ENCODE measurements around the gene ZNF511. TPM values are rescaled to one million over a fixed set of nuclear protein-coding genes. Genes with fewer than 3 reads are reported as not detected.

ZNF511 gene
- total RNA-seq, 1 donor from 2014 or later, result 51.9 TPM

GRCh38 chr10:133279326-133280226 lies 29.1 kb upstream of the ZNF511 start:
- DNase-seq (ENCODE audit: extremely low spot score, unreplicated experiment), result no peak
- H3K4me1 Mint-ChIP-seq (ENCODE audit: unreplicated experiment), result peaks cover 8% of the 10 kb centered on the region
- H3K27ac Mint-ChIP-seq, result peak overlapping the region; percentile 55
- no peaks in the 10 kb centered on the region for H3K9me3 Mint-ChIP-seq
- H3K4me3 Mint-ChIP-seq, result no peak overlapping the region
- peaks cover 3% of the 10 kb centered on the region for H3K27me3 Mint-ChIP-seq
- peaks cover under 1% of the 10 kb centered on the region for H3K36me3 Mint-ChIP-seq
- TF ChIP-seq, protein P1, sequence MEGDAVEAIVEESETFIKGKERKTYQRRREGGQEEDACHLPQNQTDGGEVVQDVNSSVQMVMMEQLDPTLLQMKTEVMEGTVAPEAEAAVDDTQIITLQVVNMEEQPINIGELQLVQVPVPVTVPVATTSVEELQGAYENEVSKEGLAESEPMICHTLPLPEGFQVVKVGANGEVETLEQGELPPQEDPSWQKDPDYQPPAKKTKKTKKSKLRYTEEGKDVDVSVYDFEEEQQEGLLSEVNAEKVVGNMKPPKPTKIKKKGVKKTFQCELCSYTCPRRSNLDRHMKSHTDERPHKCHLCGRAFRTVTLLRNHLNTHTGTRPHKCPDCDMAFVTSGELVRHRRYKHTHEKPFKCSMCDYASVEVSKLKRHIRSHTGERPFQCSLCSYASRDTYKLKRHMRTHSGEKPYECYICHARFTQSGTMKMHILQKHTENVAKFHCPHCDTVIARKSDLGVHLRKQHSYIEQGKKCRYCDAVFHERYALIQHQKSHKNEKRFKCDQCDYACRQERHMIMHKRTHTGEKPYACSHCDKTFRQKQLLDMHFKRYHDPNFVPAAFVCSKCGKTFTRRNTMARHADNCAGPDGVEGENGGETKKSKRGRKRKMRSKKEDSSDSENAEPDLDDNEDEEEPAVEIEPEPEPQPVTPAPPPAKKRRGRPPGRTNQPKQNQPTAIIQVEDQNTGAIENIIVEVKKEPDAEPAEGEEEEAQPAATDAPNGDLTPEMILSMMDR (conservative IDR thresholded peaks at IDR 0.05), result no peak

GRCh38 chr10:133280391-133281059 lies 28.2 kb upstream of the ZNF511 start:
- Mint-ChIP-seq H3K27me3 (peaks cover 3% of the 10 kb centered on the region), H3K27ac (no peak overlapping the region), H3K36me3 (peaks cover 6% of the 10 kb centered on the region), H3K4me1 (ENCODE audit: unreplicated experiment) (peaks cover 8% of the 10 kb centered on the region), H3K4me3 (no peak overlapping the region), H3K9me3 (no peaks in the 10 kb centered on the region)
- TF ChIP-seq, protein P1 (conservative IDR thresholded peaks at IDR 0.05), result no peak
- no peak for DNase-seq (ENCODE audit: extremely low spot score, unreplicated experiment)

DNA sequence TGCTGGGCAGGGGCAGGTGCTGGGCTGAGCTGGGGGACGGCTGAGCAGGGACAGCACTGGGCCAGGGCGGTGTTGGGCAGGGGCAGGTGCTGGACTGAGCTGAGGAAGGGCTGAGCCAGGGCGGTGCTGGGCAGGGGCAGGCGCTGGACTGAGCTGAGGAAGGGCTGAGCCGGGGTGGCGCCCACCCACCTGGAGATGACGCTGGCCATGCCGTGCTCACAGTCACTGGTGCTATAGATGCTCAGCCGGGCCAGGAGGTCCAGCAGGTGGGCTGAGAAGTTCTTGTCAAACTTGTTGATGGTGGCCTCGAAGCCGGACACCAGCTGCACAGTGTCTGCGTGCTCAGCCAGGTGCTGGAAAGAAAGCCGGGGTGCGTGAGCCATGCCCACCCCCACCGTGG lies 27.6 kb upstream of the ZNF511 start:
- H3K27ac Mint-ChIP-seq, result no peak overlapping the region
- TF ChIP-seq, protein P1 (conservative IDR thresholded peaks at IDR 0.05), result no peak

DNA sequence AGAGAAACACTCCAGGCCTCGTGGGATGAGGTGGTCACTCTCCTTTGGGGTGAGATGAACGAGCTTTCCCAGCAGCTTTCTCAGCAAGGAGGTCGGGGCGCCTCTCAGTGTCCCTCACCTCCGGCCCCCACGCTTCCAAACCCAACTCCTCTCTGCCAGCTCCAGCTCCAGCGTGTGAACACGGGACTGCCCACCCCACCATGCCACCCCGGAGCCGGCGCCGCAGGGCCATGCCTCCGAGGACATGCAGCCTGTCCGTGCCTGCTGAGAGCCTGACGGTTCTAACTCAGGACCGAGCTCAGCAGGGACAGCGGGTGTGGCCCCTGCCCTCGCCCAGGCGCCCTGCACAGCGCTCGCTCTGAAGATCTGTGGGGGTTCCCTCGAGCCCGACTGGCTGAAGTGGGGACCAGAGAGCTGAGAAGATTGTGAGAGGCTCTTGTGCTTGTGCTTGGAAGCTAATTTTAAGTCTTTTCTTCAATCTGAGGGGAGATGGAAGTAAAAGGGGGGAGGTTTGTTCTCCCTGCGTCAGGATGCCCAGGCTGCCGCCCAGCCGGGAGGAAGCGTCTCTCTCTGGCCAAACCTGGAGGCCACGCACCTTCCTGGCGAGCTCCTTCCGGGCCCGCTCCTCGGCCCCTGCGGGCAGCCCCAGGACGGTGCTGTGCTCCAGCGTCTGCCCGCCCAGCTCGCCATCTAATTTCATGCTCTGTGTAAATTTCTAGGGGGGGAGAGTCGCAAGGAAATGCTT lies 26.9 kb upstream of the ZNF511 start:
- H3K4me3 Mint-ChIP-seq, result no peak overlapping the region
- TF ChIP-seq, protein P1 (conservative IDR thresholded peaks at IDR 0.05), result no peak
- no peak for DNase-seq (ENCODE audit: extremely low spot score, unreplicated experiment)
- no peaks in the 10 kb centered on the region for H3K27me3 Mint-ChIP-seq
- peaks cover 8% of the 10 kb centered on the region for H3K4me1 Mint-ChIP-seq (ENCODE audit: unreplicated experiment)
- H3K27ac Mint-ChIP-seq, result no peak overlapping the region
- H3K9me3 Mint-ChIP-seq, result no peaks in the 10 kb centered on the region
- H3K36me3 Mint-ChIP-seq, result peaks cover 17% of the 10 kb centered on the region

More for the DNA sequence above, 27.6 kb upstream of the ZNF511 start:
- Mint-ChIP-seq H3K4me1 (ENCODE audit: unreplicated experiment) (peaks cover 8% of the 10 kb centered on the region), H3K27me3 (peaks cover under 1% of the 10 kb centered on the region), H3K36me3 (peaks cover 12% of the 10 kb centered on the region), H3K9me3 (no peaks in the 10 kb centered on the region), H3K4me3 (no peak overlapping the region)
- no peak for DNase-seq (ENCODE audit: extremely low spot score, unreplicated experiment)

DNA sequence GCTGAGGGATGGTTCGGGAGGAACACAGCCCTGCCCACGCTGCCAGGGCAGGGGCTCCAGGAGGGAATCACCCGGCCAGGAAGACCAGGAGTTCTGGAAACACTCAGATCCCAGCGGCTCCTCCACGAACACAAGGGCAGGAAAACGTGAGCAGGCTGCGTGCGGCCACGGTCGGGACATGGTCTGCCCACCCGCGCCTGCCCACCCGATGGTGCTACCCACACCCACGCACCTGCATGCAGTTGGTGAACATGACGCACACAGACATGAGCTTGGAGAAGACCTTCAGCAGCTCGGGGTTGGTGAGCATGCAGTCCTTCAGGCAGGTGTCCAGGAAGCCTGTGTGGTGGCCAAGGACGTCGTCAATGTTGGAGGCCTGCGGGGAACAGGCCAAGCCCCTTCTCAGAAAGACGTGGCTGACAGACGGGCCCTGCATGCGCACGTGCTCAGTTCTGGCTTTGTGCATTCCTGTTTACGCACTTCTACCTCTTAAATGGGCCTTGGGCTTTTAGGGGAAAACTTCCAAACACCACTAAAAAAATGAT lies 25.8 kb upstream of the ZNF511 start:
- Mint-ChIP-seq H3K9me3 (no peaks in the 10 kb centered on the region), H3K4me3 (no peak overlapping the region), H3K4me1 (ENCODE audit: unreplicated experiment) (peaks cover 8% of the 10 kb centered on the region), H3K36me3 (peaks cover 20% of the 10 kb centered on the region), H3K27me3 (no peaks in the 10 kb centered on the region), H3K27ac (no peak overlapping the region)
- DNase-seq (ENCODE audit: extremely low spot score, unreplicated experiment), result no peak
- TF ChIP-seq, protein P1 (conservative IDR thresholded peaks at IDR 0.05), result no peak

All from type B pancreatic cell (in vitro differentiated cells).